ENCODE results near the gene CACNA2D1.

The CACNA2D1 gene

DNA sequence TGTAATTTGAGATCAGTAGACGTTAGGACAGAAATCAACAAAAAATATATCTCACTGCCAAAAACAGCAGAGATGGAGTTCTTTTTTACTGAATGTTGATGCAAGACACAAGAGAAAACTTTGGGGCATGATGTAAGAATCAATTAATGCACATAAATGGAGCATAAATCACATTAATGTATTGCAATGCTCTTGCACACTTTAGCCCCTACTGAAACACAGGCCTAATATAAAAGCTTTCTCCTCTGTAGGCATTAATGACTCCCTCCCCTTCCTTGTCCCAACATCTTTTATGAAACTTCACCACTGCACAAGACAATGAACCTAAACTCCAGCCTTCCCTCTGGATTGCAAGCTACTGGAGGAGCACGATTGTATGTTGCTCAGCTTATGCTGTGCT is 58.8 kb downstream of the CACNA2D1 start:
- Histone ChIP-seq H3K4me2 (ENCODE audit: low read length) (no peak overlapping the region), H3K27me3 (ENCODE audit: control insufficient read depth, insufficient read depth, low read length) (no peaks in the 10 kb centered on the region), H3K4me3 (ENCODE audit: low read depth, low read length) (no peak overlapping the region), H3K9ac (no peak overlapping the region), H3K9me3 (ENCODE audit: control insufficient read depth, low read length) (no peaks in the 10 kb centered on the region), H3K79me2 (no peaks in the 10 kb centered on the region), H3K36me3 (ENCODE audit: control insufficient read depth, insufficient read depth, low read length) (no peaks in the 10 kb centered on the region), H3K27ac (no peak overlapping the region), H2AFZ (no peak overlapping the region), H3K4me1 (no peaks in the 10 kb centered on the region)
- no peak for TF ChIP-seq CTCF (IDR thresholded peaks at IDR 0.05)

DNA sequence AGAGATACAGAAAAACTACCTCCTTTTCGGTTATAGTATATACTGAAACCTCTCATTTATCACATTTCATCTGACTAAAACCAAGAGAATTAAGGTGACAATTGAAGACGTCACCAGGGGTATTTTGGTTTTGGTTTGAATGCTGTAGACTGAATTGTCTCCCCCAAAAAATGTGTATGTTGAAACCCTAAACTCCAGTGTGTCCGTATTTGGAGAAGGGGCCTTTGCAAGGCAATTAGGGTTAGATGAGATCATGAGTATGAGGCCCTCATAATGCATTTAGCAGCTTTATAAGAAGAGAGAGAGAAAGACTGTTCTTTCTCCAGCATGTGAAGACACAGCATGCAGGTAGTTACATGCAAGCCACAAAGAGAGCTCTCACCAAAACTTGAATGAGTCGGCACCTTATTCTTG is 59.5 kb downstream of the CACNA2D1 start:
- H3K9ac ChIP-seq: no peak overlapping the region
- no peaks in the 10 kb centered on the region for H3K36me3 ChIP-seq (ENCODE audit: control insufficient read depth, insufficient read depth, low read length)
- H3K9me3 ChIP-seq (ENCODE audit: control insufficient read depth, low read length): no peaks in the 10 kb centered on the region
- no peak overlapping the region for H2AFZ ChIP-seq
- no peak overlapping the region for H3K4me3 ChIP-seq (ENCODE audit: low read depth, low read length)
- H3K27ac ChIP-seq: no peak overlapping the region
- H3K27me3 ChIP-seq (ENCODE audit: control insufficient read depth, insufficient read depth, low read length): no peaks in the 10 kb centered on the region
- H3K79me2 ChIP-seq: no peaks in the 10 kb centered on the region
- no peaks in the 10 kb centered on the region for H3K4me1 ChIP-seq
- H3K4me2 ChIP-seq (ENCODE audit: low read length): no peak overlapping the region
- TF ChIP-seq CTCF (IDR thresholded peaks at IDR 0.05): no peak

- no peak overlapping the region for H2AFZ ChIP-seq
- no peak for TF ChIP-seq CTCF (IDR thresholded peaks at IDR 0.05)
- H3K4me2 ChIP-seq (ENCODE audit: low read length): no peak overlapping the region
- H3K9ac ChIP-seq: no peak overlapping the region
- H3K4me1 ChIP-seq: no peaks in the 10 kb centered on the region
- no peaks in the 10 kb centered on the region for H3K27me3 ChIP-seq (ENCODE audit: control insufficient read depth, insufficient read depth, low read length)
- no peaks in the 10 kb centered on the region for H3K36me3 ChIP-seq (ENCODE audit: control insufficient read depth, insufficient read depth, low read length)
- no peak overlapping the region for H3K27ac ChIP-seq
- no peaks in the 10 kb centered on the region for H3K9me3 ChIP-seq (ENCODE audit: control insufficient read depth, low read length)
- no peaks in the 10 kb centered on the region for H3K79me2 ChIP-seq
- H3K4me3 ChIP-seq (ENCODE audit: low read depth, low read length): no peak overlapping the region
Observed at GRCh38 chr7:82382276-82382675, 61.3 kb downstream of the CACNA2D1 start.

- H3K9me3 ChIP-seq (ENCODE audit: control insufficient read depth, low read length): no peaks in the 10 kb centered on the region
- no peaks in the 10 kb centered on the region for H3K79me2 ChIP-seq
- no peak overlapping the region for H2AFZ ChIP-seq
- no peaks in the 10 kb centered on the region for H3K36me3 ChIP-seq (ENCODE audit: control insufficient read depth, insufficient read depth, low read length)
- no peaks in the 10 kb centered on the region for H3K27me3 ChIP-seq (ENCODE audit: control insufficient read depth, insufficient read depth, low read length)
- no peaks in the 10 kb centered on the region for H3K4me1 ChIP-seq
- no peak for TF ChIP-seq CTCF (IDR thresholded peaks at IDR 0.05)
- H3K27ac ChIP-seq: no peak overlapping the region
- no peak overlapping the region for H3K4me3 ChIP-seq (ENCODE audit: low read depth, low read length)
- no peak overlapping the region for H3K9ac ChIP-seq
- no peak overlapping the region for H3K4me2 ChIP-seq (ENCODE audit: low read length)
Observed at GRCh38 chr7:82376739-82377138, 66.8 kb downstream of the CACNA2D1 start.

GRCh38 chr7:82375713-82376112 is 67.9 kb downstream of the CACNA2D1 start:
- H3K4me2 ChIP-seq (ENCODE audit: low read length): no peak overlapping the region
- no peak overlapping the region for H3K27ac ChIP-seq
- no peaks in the 10 kb centered on the region for H3K4me1 ChIP-seq
- no peak for TF ChIP-seq CTCF (IDR thresholded peaks at IDR 0.05)
- H3K9me3 ChIP-seq (ENCODE audit: control insufficient read depth, low read length): no peaks in the 10 kb centered on the region
- H3K4me3 ChIP-seq (ENCODE audit: low read depth, low read length): no peak overlapping the region
- H2AFZ ChIP-seq: no peak overlapping the region
- no peaks in the 10 kb centered on the region for H3K79me2 ChIP-seq
- H3K36me3 ChIP-seq (ENCODE audit: control insufficient read depth, insufficient read depth, low read length): no peaks in the 10 kb centered on the region
- no peaks in the 10 kb centered on the region for H3K27me3 ChIP-seq (ENCODE audit: control insufficient read depth, insufficient read depth, low read length)
- no peak overlapping the region for H3K9ac ChIP-seq

Data from parathyroid adenoma (tissue), 2 donors.